Lower lobe of right lung (tissue), 2 donors: ENCODE results near the gene TTI1. TPM values are rescaled to one million over a fixed set of nuclear protein-coding genes. Genes with fewer than 3 reads are reported as not detected.

ENCODE experiments used
- ATAC-seq, 2 donors: fragments of 200-7000 bp; cut with Tn5 transposase; one replicate each; pipeline ENCODE4 v1.9.1; 2020 to 2022; ENCODE audit warnings: mild to moderate bottlenecking in 2 of 2, moderate library complexity in 2 of 2
- DNase-seq: peaks from one replicate; pipeline ENCODE4 v3.0.0-alpha.2; 2020
- H3K27ac ChIP-seq: fragments of 200-600 bp; one replicate; pipeline ENCODE4 v1.8.0; 2022
- H3K27me3 ChIP-seq: fragments of 200-600 bp; one replicate; pipeline ENCODE4 v1.8.0; 2022; ENCODE audit warnings: low read depth
- H3K36me3 ChIP-seq: fragments of 200-600 bp; one replicate; pipeline ENCODE4 v1.8.0; 2022; ENCODE audit warnings: mild to moderate bottlenecking
- H3K4me1 ChIP-seq: fragments of 200-600 bp; one replicate; pipeline ENCODE4 v1.8.0; 2022
- H3K4me3 ChIP-seq: fragments of 200-600 bp; one replicate; pipeline ENCODE4 v1.8.0; 2022; ENCODE audit warnings: mild to moderate bottlenecking
- H3K9me3 ChIP-seq: fragments of 200-600 bp; one replicate; pipeline ENCODE4 v1.8.0; 2022
- intact Hi-C: fragments of 100-400 bp; cut with DNase I; formaldehyde crosslinking; loops from one replicate; pipeline ENCODE4 v1.11.0; 2022
- total RNA-seq: library from RNA; stranded (reverse); fragmentation: NEBNext Ultra II Directional; extraction: Animal tissue kit (Norgen Biotek cat#: 25700); gene quantifications from one replicate; pipeline ENCODE4 v1.2.1, GENCODE V29; 2021
- TF ChIP-seq, protein P1 (sequence below): fragments of 200-600 bp; IDR thresholded peaks from one replicate; pipeline ENCODE4 v1.8.0; 2022; ENCODE audit warnings: antibody characterized with exemption, mild to moderate bottlenecking
- donor health status: DM: no; HTN: yes; CAD: no; lungs with severe emphysema.

The TTI1 gene
- total RNA-seq, 1 donor from 2014 or later = 16.7 TPM

- intact Hi-C loops = no loop called here
- H3K27ac ChIP-seq = no peak overlapping the region
- H3K36me3 ChIP-seq = peaks cover 78% of the 10 kb centered on the region
These were observed 27.3 kb upstream of the TTI1 start for GRCh38 chr20:38060536-38060935.

DNA sequence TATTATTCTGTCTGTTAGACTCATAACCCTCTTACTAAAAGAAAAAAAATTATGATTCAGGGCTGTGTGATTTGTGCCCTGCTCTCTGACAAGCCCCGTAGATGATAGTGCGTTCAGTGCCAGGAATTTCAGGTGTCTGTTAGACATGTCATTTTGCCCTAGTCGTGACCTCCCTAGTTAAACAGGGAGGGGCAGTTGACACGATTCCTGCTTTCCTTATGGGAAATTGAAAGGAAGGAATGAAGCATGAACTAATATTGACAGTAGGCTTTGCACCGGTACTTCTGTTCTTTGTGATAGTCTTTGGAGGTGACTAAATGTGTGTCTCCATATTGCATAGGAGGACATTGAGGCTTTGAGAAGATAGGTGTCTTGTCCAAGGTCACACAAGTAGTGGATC lies 26.6 kb upstream of the TTI1 start:
- H3K4me3 ChIP-seq = no peak overlapping the region
- no peak overlapping the region for H3K27ac ChIP-seq
- no peaks in the 10 kb centered on the region for H3K9me3 ChIP-seq
- H3K27me3 ChIP-seq = no peaks in the 10 kb centered on the region
- H3K4me1 ChIP-seq = peaks cover 8% of the 10 kb centered on the region
- TF ChIP-seq, protein P1, sequence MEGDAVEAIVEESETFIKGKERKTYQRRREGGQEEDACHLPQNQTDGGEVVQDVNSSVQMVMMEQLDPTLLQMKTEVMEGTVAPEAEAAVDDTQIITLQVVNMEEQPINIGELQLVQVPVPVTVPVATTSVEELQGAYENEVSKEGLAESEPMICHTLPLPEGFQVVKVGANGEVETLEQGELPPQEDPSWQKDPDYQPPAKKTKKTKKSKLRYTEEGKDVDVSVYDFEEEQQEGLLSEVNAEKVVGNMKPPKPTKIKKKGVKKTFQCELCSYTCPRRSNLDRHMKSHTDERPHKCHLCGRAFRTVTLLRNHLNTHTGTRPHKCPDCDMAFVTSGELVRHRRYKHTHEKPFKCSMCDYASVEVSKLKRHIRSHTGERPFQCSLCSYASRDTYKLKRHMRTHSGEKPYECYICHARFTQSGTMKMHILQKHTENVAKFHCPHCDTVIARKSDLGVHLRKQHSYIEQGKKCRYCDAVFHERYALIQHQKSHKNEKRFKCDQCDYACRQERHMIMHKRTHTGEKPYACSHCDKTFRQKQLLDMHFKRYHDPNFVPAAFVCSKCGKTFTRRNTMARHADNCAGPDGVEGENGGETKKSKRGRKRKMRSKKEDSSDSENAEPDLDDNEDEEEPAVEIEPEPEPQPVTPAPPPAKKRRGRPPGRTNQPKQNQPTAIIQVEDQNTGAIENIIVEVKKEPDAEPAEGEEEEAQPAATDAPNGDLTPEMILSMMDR = no peak
- DNase-seq = no peak
- peaks cover 71% of the 10 kb centered on the region for H3K36me3 ChIP-seq
- intact Hi-C loops = loop anchor here (5.0 kb wide), 1 partner anchor 162 kb away; no protein-coding TSS in a partner anchor
- ATAC-seq = peak in 1 of 2 donors; percentile 65

More at GRCh38 chr20:38060536-38060935, 27.3 kb upstream of the TTI1 start:
- TF ChIP-seq, protein P1 = no peak
- ATAC-seq (no peak), DNase-seq (no peak)
- Histone ChIP-seq H3K4me3 (no peak overlapping the region), H3K27me3 (no peaks in the 10 kb centered on the region), H3K4me1 (peaks cover 2% of the 10 kb centered on the region), H3K9me3 (no peaks in the 10 kb centered on the region)

DNA sequence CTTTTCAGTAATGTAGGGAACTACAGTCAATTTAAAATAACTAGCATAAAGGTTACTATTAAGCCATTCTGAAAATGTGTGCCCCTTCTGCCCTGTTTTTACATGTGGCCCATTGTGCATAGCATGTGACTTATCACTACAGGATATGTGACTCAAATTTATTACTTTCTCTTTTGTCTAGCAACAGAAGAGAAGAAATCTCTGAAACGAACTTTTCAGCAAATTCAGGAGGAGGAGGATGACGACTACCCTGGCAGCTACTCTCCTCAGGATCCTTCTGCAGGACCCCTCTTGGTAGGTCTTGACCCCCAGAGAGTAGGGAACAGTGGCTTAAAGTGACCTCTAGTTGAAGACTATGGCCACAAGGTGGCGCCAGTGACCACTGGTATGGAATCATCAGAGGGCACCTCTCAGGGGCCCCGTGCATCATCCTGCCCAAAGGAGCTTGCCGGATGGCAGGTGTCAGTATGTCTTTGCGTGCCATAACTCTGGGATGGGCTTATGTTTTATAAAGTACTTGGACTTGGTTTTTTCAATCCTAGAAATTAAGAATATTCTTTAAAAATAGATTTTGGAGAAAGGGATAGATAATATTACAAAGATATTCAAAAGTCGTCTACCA lies 24.2 kb upstream of the TTI1 start:
- no peaks in the 10 kb centered on the region for H3K27me3 ChIP-seq
- DNase-seq = peak; percentile 89
- TF ChIP-seq, protein P1 = peak; percentile 91
- no peak overlapping the region for H3K27ac ChIP-seq
- peaks cover 9% of the 10 kb centered on the region for H3K4me1 ChIP-seq
- intact Hi-C loops = loop anchor here (5.0 kb wide), 1 partner anchor 165 kb away; no protein-coding TSS in a partner anchor
- no peak overlapping the region for H3K4me3 ChIP-seq
- peaks cover 60% of the 10 kb centered on the region for H3K36me3 ChIP-seq
- no peaks in the 10 kb centered on the region for H3K9me3 ChIP-seq
- peak; percentile 83 to 90 for ATAC-seq

- no peak overlapping the region for H3K27ac ChIP-seq
- no peaks in the 10 kb centered on the region for H3K9me3 ChIP-seq
- H3K36me3 ChIP-seq = peaks cover 61% of the 10 kb centered on the region
- TF ChIP-seq, protein P1 = no peak
- no peak overlapping the region for H3K4me3 ChIP-seq
- no peaks in the 10 kb centered on the region for H3K27me3 ChIP-seq
- no peak for ATAC-seq
- intact Hi-C loops = loop anchor here (5.0 kb wide), 1 partner anchor 166 kb away; no protein-coding TSS in a partner anchor
- no peak for DNase-seq
- peaks cover 9% of the 10 kb centered on the region for H3K4me1 ChIP-seq
These were observed 22.6 kb upstream of the TTI1 start for GRCh38 chr20:38055848-38056247.

DNA sequence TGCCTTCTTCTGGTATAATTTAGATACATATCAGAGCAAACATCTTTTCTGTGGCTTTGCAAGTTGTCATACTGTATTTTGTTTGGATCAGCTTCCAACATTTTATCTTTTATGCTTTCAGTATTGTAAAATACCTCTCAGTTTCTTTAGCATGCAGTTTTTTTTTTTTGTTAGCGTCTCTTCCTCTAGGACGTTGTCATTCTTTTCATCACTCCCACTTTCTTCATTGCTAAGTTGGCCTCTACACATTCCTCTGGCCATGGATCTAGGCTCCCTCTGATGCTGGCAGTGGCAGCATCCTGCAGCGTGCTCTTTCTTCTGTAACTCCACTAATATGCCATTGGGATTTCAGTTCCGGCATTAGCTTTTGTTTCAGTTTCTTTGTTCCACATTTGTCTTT lies 22.0 kb upstream of the TTI1 start:
- H3K9me3 ChIP-seq = no peaks in the 10 kb centered on the region
- TF ChIP-seq, protein P1 = no peak
- intact Hi-C loops = loop anchor here (5.0 kb wide), 1 partner anchor 167 kb away; no protein-coding TSS in a partner anchor
- no peak overlapping the region for H3K4me3 ChIP-seq
- peaks cover 61% of the 10 kb centered on the region for H3K36me3 ChIP-seq
- ATAC-seq (no peak), DNase-seq (no peak)
- H3K27me3 ChIP-seq = no peaks in the 10 kb centered on the region
- peaks cover 9% of the 10 kb centered on the region for H3K4me1 ChIP-seq
- H3K27ac ChIP-seq = no peak overlapping the region
